Gastroesophageal sphincter (tissue), 4 donors: ENCODE results near the gene CD7. TPM values are rescaled to one million over a fixed set of nuclear protein-coding genes. Genes with fewer than 3 reads are reported as not detected.

Experiments used
- ATAC-seq: fragments of 150-250 bp; one replicate; pipeline ENCODE4 v1.9.1; 2016; ENCODE audit warnings: mild to moderate bottlenecking, moderate library complexity
- H3K27ac ChIP-seq, 4 donors: fragments of 200-600 bp; sonication (generic) in 3 of 4; 1 replicate in 3 of 4; 2 replicates in 1 of 4; pipeline ENCODE4 v1.5.1; 2016 to 2019
- H3K27me3 ChIP-seq: fragments of 200-600 bp; sonication (generic); one replicate; pipeline ENCODE4 v1.5.1; 2019
- H3K36me3 ChIP-seq, 2 donors: fragments of 200-600 bp; sonication (generic); one replicate each; pipeline ENCODE4 v1.5.1; 2019; ENCODE audit warnings: control low read depth in 1 of 2
- H3K4me1 ChIP-seq, 3 donors: fragments of 200-600 bp; sonication (generic); 1 replicate in 2 of 3; 2 replicates in 1 of 3; pipeline ENCODE4 v1.5.1; 2016 to 2019; ENCODE audit warnings: control low read depth in 2 of 3
- H3K4me3 ChIP-seq, 2 donors: fragments of 200-600 bp; sonication (generic); one replicate each; pipeline ENCODE4 v1.5.1; 2019; ENCODE audit warnings: mild to moderate bottlenecking in 1 of 2, moderate library complexity in 1 of 2
- H3K9me3 ChIP-seq, 3 donors: fragments of 200-600 bp; sonication (generic); one replicate each; pipeline ENCODE4 v1.5.1; 2017 to 2019; ENCODE audit warnings: control low read depth in 2 of 3
- CTCF ChIP-seq, 4 experiments: fragments of 200-600 bp in 2 of 4; fragments of 450-650 bp in 2 of 4; sonication (generic) in 1 of 4; IDR thresholded peaks; one replicate each; pipeline ENCODE4 v1.5.1; 2017 to 2019; ENCODE audit warnings: antibody characterized with exemption in 4 of 4, mild to moderate bottlenecking in 2 of 4, moderate library complexity in 2 of 4
- EP300 ChIP-seq: sonication (generic); formaldehyde crosslinking; IDR thresholded peaks from one replicate; pipeline ENCODE4 v1.6.1; 2017; ENCODE audit warnings: antibody characterized with exemption, mild to moderate bottlenecking
- POLR2A ChIP-seq, 2 donors: fragments of 450-650 bp; IDR thresholded peaks; one replicate each; pipeline ENCODE4 v1.6.1; 2017; ENCODE audit warnings: antibody characterized with exemption in 2 of 2, mild to moderate bottlenecking in 2 of 2, moderate library complexity in 1 of 2
- POLR2AphosphoS5 ChIP-seq: sonication (generic); formaldehyde crosslinking; IDR thresholded peaks from one replicate; pipeline ENCODE4 v1.6.1; 2017; ENCODE audit warnings: antibody characterized with exemption
- WGBS, 2 donors: methylation state at CpG; one replicate each; pipeline ENCODE4 v1.1.5; 2018; ENCODE audit warnings: low coverage in 1 of 2; 5-methylcytosine and 5-hydroxymethylcytosine counted together
- total RNA-seq, 4 donors: library from RNA; depleted of rRNA; stranded (reverse); fragments of >200 nt; gene quantifications; one replicate each; pipeline ENCODE4 v1.1.0, GENCODE V29; 2016

The CD7 gene
- total RNA-seq, 4 donors from 2014 or later, result 0.58 to 1.7 (median 0.94) TPM; not detected in 1

- H3K4me1 ChIP-seq, result peaks cover 0 to 21% (median 0%) of the 10 kb centered on the region in 3 donors
- peaks cover 52% of the 10 kb centered on the region for H3K27me3 ChIP-seq
- H3K27ac ChIP-seq, result no peak overlapping the region
- no peak for TF ChIP-seq CTCF (IDR thresholded peaks at IDR 0.05)
- TF ChIP-seq EP300, result no peak
- TF ChIP-seq POLR2AphosphoS5, result no peak
- TF ChIP-seq POLR2A (IDR thresholded peaks at IDR 0.05), result no peak
- 74 to 90% methylated on average over 3 of the region's 7 CpGs for WGBS, 2 donors
- no peak for ATAC-seq
- no peaks in the 10 kb centered on the region for H3K36me3 ChIP-seq
- no peak overlapping the region for H3K4me3 ChIP-seq
- H3K9me3 ChIP-seq, result no peaks in the 10 kb centered on the region
Observed at GRCh38 chr17:82354804-82355308, 37.4 kb upstream of the CD7 start.

- no peak for ATAC-seq
- H3K27me3 ChIP-seq, result peaks cover 40% of the 10 kb centered on the region
- no CpG with 5 or more reads among the region's 8 CpGs for WGBS, 2 donors
- H3K9me3 ChIP-seq, result no peaks in the 10 kb centered on the region
- H3K4me1 ChIP-seq, result peaks cover 0 to 21% (median 0%) of the 10 kb centered on the region in 3 donors
- no peak overlapping the region for H3K27ac ChIP-seq
- TF ChIP-seq CTCF (IDR thresholded peaks at IDR 0.05), result no peak
- no peak for TF ChIP-seq EP300
- TF ChIP-seq POLR2A (IDR thresholded peaks at IDR 0.05), result no peak
- TF ChIP-seq POLR2AphosphoS5, result no peak
- no peaks in the 10 kb centered on the region for H3K36me3 ChIP-seq
- no peak overlapping the region for H3K4me3 ChIP-seq
Observed at GRCh38 chr17:82353484-82353883, 36.1 kb upstream of the CD7 start.

- no peak overlapping the region for H3K27ac ChIP-seq
- H3K4me1 ChIP-seq, result peaks cover 0 to 21% (median 0%) of the 10 kb centered on the region in 3 donors
- no peaks in the 10 kb centered on the region for H3K36me3 ChIP-seq
- peak; percentile 72 for ATAC-seq
- 0% methylated on average over 3 of the region's 26 CpGs; no CpG with 5 or more reads in 1 of the 2 donors for WGBS, 2 donors
- H3K4me3 ChIP-seq, result no peak overlapping the region
- TF ChIP-seq CTCF (IDR thresholded peaks at IDR 0.05) (peak in 3 of 4 experiments; percentile 90 to 98 (median 96)), POLR2AphosphoS5 (peak; percentile 15), POLR2A (IDR thresholded peaks at IDR 0.05) (no peak), EP300 (no peak)
- H3K9me3 ChIP-seq, result no peaks in the 10 kb centered on the region
- H3K27me3 ChIP-seq, result peaks cover 31% of the 10 kb centered on the region
Observed at GRCh38 chr17:82351713-82352488, 34.5 kb upstream of the CD7 start.

GRCh38 chr17:82351254-82351712, 33.9 kb upstream of the CD7 start:
- Histone ChIP-seq H3K9me3 (no peaks in the 10 kb centered on the region), H3K4me1 (peaks cover 0 to 20% (median 0%) of the 10 kb centered on the region in 3 donors), H3K36me3 (no peaks in the 10 kb centered on the region), H3K4me3 (no peak overlapping the region), H3K27ac (no peak overlapping the region), H3K27me3 (peaks cover 25% of the 10 kb centered on the region)
- 52 to 60% methylated on average over 10 to 12 of the region's 21 CpGs for WGBS, 2 donors
- ATAC-seq, result no peak
- TF ChIP-seq POLR2AphosphoS5 (no peak), POLR2A (IDR thresholded peaks at IDR 0.05) (no peak), CTCF (IDR thresholded peaks at IDR 0.05) (no peak), EP300 (no peak)
